Neural cell (in vitro differentiated cells): ENCODE measurements around the gene MRPL23. TPM values are rescaled to one million over a fixed set of nuclear protein-coding genes. Genes with fewer than 3 reads are reported as not detected.

Experiments
- H2AFZ ChIP-seq: fragments of 200-600, 300-800 bp; sonication (generic), shearing (Covaris generic); 2 replicates; pipeline ENCODE4 v1.6.0; 2014; ENCODE audit warnings: low read depth, mild to moderate bottlenecking, antibody characterized with exemption, low read length, moderate library complexity
- H3F3A ChIP-seq: fragments of 200-600 bp; shearing (Covaris generic); 2 replicates; pipeline ENCODE4 v1.6.1; 2016; ENCODE audit warnings: mild to moderate bottlenecking, moderate library complexity, mixed read lengths, antibody characterized with exemption, low read length; ENCODE audit not compliant: insufficient read depth, poor library complexity, severe bottlenecking
- H3K27ac ChIP-seq: fragments of 200-600, 300-800 bp; sonication (generic), shearing (Covaris generic); 2 replicates; pipeline ENCODE4 v1.5.1; 2014; ENCODE audit warnings: mild to moderate bottlenecking, low read length, moderate library complexity
- H3K27me3 ChIP-seq: fragments of 300-800, 200-600 bp; sonication (generic), shearing (Covaris generic); 2 replicates; pipeline ENCODE4 v1.6.0; 2014; ENCODE audit warnings: mild to moderate bottlenecking, low read depth, low read length, moderate library complexity; ENCODE audit not compliant: insufficient read depth
- H3K36me3 ChIP-seq: fragments of 300-800, 200-600 bp; sonication (generic), shearing (Covaris generic); 2 replicates; pipeline ENCODE4 v1.5.1; 2014; ENCODE audit warnings: mild to moderate bottlenecking, antibody characterized with exemption, low read length, moderate library complexity; ENCODE audit not compliant: insufficient read depth
- H3K4me2 ChIP-seq: fragments of 300-800, 200-600 bp; sonication (generic), shearing (Covaris generic); 2 replicates; pipeline ENCODE4 v1.6.0; 2014; ENCODE audit warnings: mild to moderate bottlenecking, low read length
- H3K4me3 ChIP-seq: fragments of 300-800, 200-600 bp; sonication (generic), shearing (Covaris generic); 2 replicates; pipeline ENCODE4 v1.5.1; 2014; ENCODE audit warnings: mild to moderate bottlenecking, low read length, moderate library complexity
- H3K79me2 ChIP-seq: fragments of 200-600 bp; shearing (Covaris generic); replicated peaks from 2 replicates; pipeline ENCODE4 v1.6.0; 2014; ENCODE audit warnings: mild to moderate bottlenecking, low read length, moderate library complexity; ENCODE audit not compliant: insufficient read depth
- H3K9ac ChIP-seq: fragments of 300-800, 200-600 bp; sonication (generic), shearing (Covaris generic); 2 replicates; pipeline ENCODE4 v1.6.1; 2016; ENCODE audit warnings: mild to moderate bottlenecking, low read length, mixed read lengths
- H3K9me2 ChIP-seq: fragments of 200-600 bp; shearing (Covaris generic); 2 replicates; pipeline ENCODE4 v1.6.1; 2016; ENCODE audit warnings: mild to moderate bottlenecking, low read length, mixed read lengths; ENCODE audit not compliant: insufficient read depth
- H3K9me3 ChIP-seq: fragments of 200-600, 300-800 bp; sonication (generic), shearing (Covaris generic); 2 replicates; pipeline ENCODE4 v1.6.1; 2016; ENCODE audit warnings: mild to moderate bottlenecking, mixed run types, low read length, moderate library complexity, mixed read lengths
- H4K20me1 ChIP-seq: fragments of 200-600 bp; shearing (Covaris generic); 2 replicates; pipeline ENCODE4 v1.6.1; 2016; ENCODE audit warnings: mild to moderate bottlenecking, mixed run types; ENCODE audit not compliant: insufficient read depth
- CTCF ChIP-seq: fragments of 450-650 bp; IDR thresholded peaks from 2 replicates; pipeline ENCODE4 v1.5.1; 2014; ENCODE audit warnings: antibody characterized with exemption, mild to moderate bottlenecking, moderate library complexity; ENCODE audit not compliant: poor library complexity, severe bottlenecking
- EP300 ChIP-seq: fragments of 450-650 bp; conservative IDR thresholded peaks from 2 replicates; pipeline ENCODE4 v1.6.1; 2014; ENCODE audit warnings: antibody characterized with exemption, mild to moderate bottlenecking, moderate library complexity; ENCODE audit not compliant: poor library complexity, severe bottlenecking
- EZH2 ChIP-seq: fragments of 200-600, 300-800 bp; shearing (Covaris generic), sonication (generic); IDR thresholded peaks from 2 replicates; pipeline ENCODE4 v1.6.1; 2014; ENCODE audit warnings: antibody characterized with exemption, low read length, borderline replicate concordance, mild to moderate bottlenecking; ENCODE audit not compliant: insufficient read depth, poor library complexity, severe bottlenecking
- MXI1 ChIP-seq: fragments of 450-650 bp; conservative IDR thresholded peaks from 2 replicates; pipeline ENCODE4 v1.6.1; 2014; ENCODE audit warnings: antibody characterized with exemption, mild to moderate bottlenecking; ENCODE audit not compliant: poor library complexity, severe bottlenecking
- POLR2AphosphoS5 ChIP-seq: IDR thresholded peaks from 2 replicates; pipeline ENCODE4 v1.6.1; 2012
- RAD21 ChIP-seq: fragments of 450-650 bp; conservative IDR thresholded peaks from 2 replicates; pipeline ENCODE4 v1.6.1; 2014; ENCODE audit warnings: antibody characterized with exemption, mild to moderate bottlenecking, moderate library complexity
- SMC3 ChIP-seq: fragments of 450-650 bp; conservative IDR thresholded peaks from 2 replicates; pipeline ENCODE4 v1.6.1; 2014; ENCODE audit warnings: antibody characterized with exemption, mild to moderate bottlenecking, moderate library complexity; ENCODE audit not compliant: poor library complexity
- TAF1 ChIP-seq: IDR thresholded peaks from 2 replicates; pipeline ENCODE4 v1.6.1; 2012; ENCODE audit warnings: low read depth
- polyA plus RNA-seq: library from polyadenylated mRNA; depleted of rRNA; stranded (reverse); fragments of >200 nt; gene quantifications from 2 replicates; pipeline ENCODE4 v1.2.3, GENCODE V29; 2014
- TF ChIP-seq, protein P1 (sequence below): IDR thresholded peaks from 2 replicates; pipeline ENCODE4 v1.6.1; 2012; ENCODE audit warnings: borderline replicate concordance

The MRPL23 gene
- polyA plus RNA-seq, 1 donor from 2014 or later = 154 TPM

GRCh38 chr11:1975185-1975584, 28.1 kb downstream of the MRPL23 start:
- Histone ChIP-seq H3K9me2 (no peaks in the 10 kb centered on the region), H2AFZ (no peak overlapping the region), H3K79me2 (no peaks in the 10 kb centered on the region), H4K20me1 (no peaks in the 10 kb centered on the region), H3F3A (no peaks in the 10 kb centered on the region), H3K27me3 (no peaks in the 10 kb centered on the region), H3K4me2 (no peak overlapping the region), H3K9me3 (no peaks in the 10 kb centered on the region), H3K27ac (no peak overlapping the region), H3K36me3 (no peaks in the 10 kb centered on the region), H3K4me3 (no peak overlapping the region), H3K9ac (no peak overlapping the region)
- TF ChIP-seq MXI1 (no peak), RAD21 (no peak), EZH2 (no peak), CTCF (no peak), TAF1 (no peak), SMC3 (no peak), EP300 (no peak), POLR2AphosphoS5 (no peak)
- TF ChIP-seq, protein P1, sequence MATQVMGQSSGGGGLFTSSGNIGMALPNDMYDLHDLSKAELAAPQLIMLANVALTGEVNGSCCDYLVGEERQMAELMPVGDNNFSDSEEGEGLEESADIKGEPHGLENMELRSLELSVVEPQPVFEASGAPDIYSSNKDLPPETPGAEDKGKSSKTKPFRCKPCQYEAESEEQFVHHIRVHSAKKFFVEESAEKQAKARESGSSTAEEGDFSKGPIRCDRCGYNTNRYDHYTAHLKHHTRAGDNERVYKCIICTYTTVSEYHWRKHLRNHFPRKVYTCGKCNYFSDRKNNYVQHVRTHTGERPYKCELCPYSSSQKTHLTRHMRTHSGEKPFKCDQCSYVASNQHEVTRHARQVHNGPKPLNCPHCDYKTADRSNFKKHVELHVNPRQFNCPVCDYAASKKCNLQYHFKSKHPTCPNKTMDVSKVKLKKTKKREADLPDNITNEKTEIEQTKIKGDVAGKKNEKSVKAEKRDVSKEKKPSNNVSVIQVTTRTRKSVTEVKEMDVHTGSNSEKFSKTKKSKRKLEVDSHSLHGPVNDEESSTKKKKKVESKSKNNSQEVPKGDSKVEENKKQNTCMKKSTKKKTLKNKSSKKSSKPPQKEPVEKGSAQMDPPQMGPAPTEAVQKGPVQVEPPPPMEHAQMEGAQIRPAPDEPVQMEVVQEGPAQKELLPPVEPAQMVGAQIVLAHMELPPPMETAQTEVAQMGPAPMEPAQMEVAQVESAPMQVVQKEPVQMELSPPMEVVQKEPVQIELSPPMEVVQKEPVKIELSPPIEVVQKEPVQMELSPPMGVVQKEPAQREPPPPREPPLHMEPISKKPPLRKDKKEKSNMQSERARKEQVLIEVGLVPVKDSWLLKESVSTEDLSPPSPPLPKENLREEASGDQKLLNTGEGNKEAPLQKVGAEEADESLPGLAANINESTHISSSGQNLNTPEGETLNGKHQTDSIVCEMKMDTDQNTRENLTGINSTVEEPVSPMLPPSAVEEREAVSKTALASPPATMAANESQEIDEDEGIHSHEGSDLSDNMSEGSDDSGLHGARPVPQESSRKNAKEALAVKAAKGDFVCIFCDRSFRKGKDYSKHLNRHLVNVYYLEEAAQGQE = no peak

DNA sequence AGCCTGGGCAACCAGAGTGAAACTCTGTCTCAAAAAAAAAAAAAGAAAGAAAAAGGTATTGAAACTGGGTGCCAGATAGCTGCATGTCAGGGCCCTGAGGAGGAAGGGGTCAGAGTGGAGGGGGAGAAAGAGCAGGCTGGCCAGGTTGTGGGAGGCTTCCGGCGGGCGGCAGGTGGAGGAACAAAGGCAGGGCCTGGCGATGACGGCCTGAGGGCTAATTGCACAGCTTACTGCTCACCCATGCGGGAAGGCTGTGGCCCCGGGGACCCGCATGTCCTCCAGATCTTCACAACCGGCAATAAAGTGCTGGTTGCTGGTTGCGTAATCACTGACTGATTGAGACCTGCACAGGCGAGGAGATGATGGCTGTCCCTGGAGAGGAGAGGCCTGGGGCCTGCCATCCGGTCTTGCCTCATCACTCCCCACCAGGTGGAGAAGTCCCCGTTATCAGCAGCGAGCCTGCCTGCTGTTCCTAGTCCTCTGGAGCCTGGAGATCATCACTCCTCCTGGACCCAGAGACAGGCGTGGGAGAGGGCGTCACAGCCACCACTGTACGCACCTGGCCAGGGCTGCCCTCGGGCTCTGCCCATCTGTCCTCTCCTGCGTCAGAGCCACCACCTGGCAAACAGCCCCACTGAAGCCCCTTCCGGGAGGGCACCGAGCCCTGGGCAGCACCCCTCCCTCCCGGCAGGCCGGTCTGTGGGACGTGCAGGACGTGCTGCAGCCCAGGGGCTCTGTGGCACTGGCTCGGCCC, 31.8 kb downstream of the MRPL23 start:
- Histone ChIP-seq H3K27ac (no peak overlapping the region), H2AFZ (no peak overlapping the region), H3K9ac (no peak overlapping the region), H3K4me2 (no peak overlapping the region), H3K4me3 (no peak overlapping the region), H4K20me1 (no peaks in the 10 kb centered on the region), H3K9me2 (no peaks in the 10 kb centered on the region), H3K9me3 (no peaks in the 10 kb centered on the region), H3K79me2 (no peaks in the 10 kb centered on the region), H3F3A (no peaks in the 10 kb centered on the region), H3K27me3 (no peaks in the 10 kb centered on the region), H3K36me3 (no peaks in the 10 kb centered on the region)
- TF ChIP-seq EP300 (no peak), SMC3 (no peak), POLR2AphosphoS5 (no peak), EZH2 (no peak), TAF1 (no peak), CTCF (no peak), RAD21 (no peak), MXI1 (no peak)
- TF ChIP-seq, protein P1 = no peak
